Esophagus muscularis mucosa (tissue), 4 donors: ENCODE data around the gene DGKG. TPM values are rescaled to one million over a fixed set of nuclear protein-coding genes. Genes with fewer than 3 reads are reported as not detected.
A peak's percentile ranks its signal among the peaks of the same experiment; 100 is the strongest.

ENCODE experiments used
- DNase-seq: peaks from one replicate; pipeline ENCODE4 v3.0.0-alpha.2; 2017; ENCODE audit errors: extremely low spot score
- H3K27ac ChIP-seq, 4 donors: fragments of 200-600 bp; sonication (generic); replicated peaks in 1 of 4; 1 replicate in 3 of 4; 2 replicates in 1 of 4; pipeline ENCODE4 v1.5.1; 2016 to 2019; ENCODE audit warnings: mild to moderate bottlenecking in 1 of 4
- H3K27me3 ChIP-seq, 4 donors: fragments of 200-600 bp; sonication (generic); one replicate each; pipeline versions ENCODE4 v1.5.1 to v1.6.0; 2016 to 2019
- H3K36me3 ChIP-seq, 4 donors: fragments of 200-600 bp; sonication (generic); one replicate each; pipeline ENCODE4 v1.5.1; 2016 to 2019
- H3K4me1 ChIP-seq, 4 donors: fragments of 200-600 bp; sonication (generic); one replicate each; pipeline ENCODE4 v1.5.1; 2016 to 2019
- H3K4me3 ChIP-seq, 4 donors: fragments of 200-600 bp; sonication (generic); 1 replicate in 2 of 4; 2 replicates in 2 of 4; pipeline ENCODE4 v1.5.1; 2016 to 2019; ENCODE audit warnings: mild to moderate bottlenecking in 4 of 4, moderate library complexity in 1 of 4
- H3K9me3 ChIP-seq, 4 donors: fragments of 200-600 bp; sonication (generic); 1 replicate in 3 of 4; 2 replicates in 1 of 4; pipeline ENCODE4 v1.5.1; 2016 to 2019
- EP300 ChIP-seq: sonication (generic); formaldehyde crosslinking; IDR thresholded peaks from one replicate; pipeline ENCODE4 v1.6.1; 2017; ENCODE audit warnings: antibody characterized with exemption
- POLR2A ChIP-seq: fragments of 450-650 bp; IDR thresholded peaks from one replicate; pipeline ENCODE4 v1.6.1; 2017; ENCODE audit warnings: antibody characterized with exemption, moderate library complexity, mild to moderate bottlenecking, low read depth
- POLR2AphosphoS5 ChIP-seq, 2 donors: sonication (generic); formaldehyde crosslinking; IDR thresholded peaks; one replicate each; pipeline ENCODE4 v1.6.1; 2017; ENCODE audit warnings: antibody characterized with exemption in 2 of 2
- WGBS: methylation state at CpG from one replicate; pipeline ENCODE4 v1.1.5; 2018; 5-methylcytosine and 5-hydroxymethylcytosine counted together
- intact Hi-C: fragments of 100-400 bp; cut with DNase I; formaldehyde crosslinking; loops from one replicate; pipeline ENCODE4 v1.15.1; 2023
- total RNA-seq, 4 donors: library from RNA; depleted of rRNA; stranded (reverse); fragments of >200 nt; gene quantifications; one replicate each; pipeline versions ENCODE4 v1.1.0 to v1.2.1, GENCODE V29; 2016
- TF ChIP-seq, protein P1 (sequence below), 3 experiments: fragments of 200-600 bp in 2 of 3; fragments of 450-650 bp in 1 of 3; sonication (generic) in 2 of 3; IDR thresholded peaks; one replicate each; pipeline ENCODE4 v1.5.1; 2017 to 2019; ENCODE audit warnings: antibody characterized with exemption in 3 of 3, mild to moderate bottlenecking in 2 of 3, moderate library complexity in 1 of 3

The DGKG gene
- total RNA-seq, 4 donors from 2014 or later: 75.0 to 169 (median 104) TPM

DNA sequence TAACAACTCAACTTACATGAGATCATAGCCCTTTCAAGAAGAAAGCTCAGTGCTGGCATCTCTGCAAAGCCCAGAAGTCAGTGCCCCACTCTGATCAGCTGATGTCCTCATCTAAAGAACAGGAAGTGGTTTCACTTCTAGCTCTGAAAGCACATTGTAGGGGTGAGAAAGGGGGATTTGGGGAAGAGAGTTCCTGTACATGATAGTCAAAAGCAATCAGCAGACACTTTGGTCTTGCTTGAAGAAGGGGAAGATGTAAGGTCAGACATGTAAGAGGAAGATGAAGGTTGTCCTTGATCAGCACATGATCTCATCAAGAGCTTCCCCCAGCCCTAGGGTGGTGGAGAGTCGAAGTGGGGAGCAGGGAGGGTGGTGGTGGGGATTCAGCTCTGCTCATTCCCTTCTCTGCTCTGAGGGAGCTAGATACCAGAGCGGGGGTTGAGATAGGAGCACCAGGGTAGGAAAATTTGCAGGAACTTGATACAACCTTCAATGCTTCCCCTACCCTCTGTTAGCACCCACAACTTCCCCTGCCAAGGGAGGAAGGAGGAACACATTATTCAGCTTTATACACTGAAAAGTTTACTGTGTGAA is 176.7 kb downstream of the DGKG start:
- TF ChIP-seq POLR2A: no peak
- TF ChIP-seq, protein P1, sequence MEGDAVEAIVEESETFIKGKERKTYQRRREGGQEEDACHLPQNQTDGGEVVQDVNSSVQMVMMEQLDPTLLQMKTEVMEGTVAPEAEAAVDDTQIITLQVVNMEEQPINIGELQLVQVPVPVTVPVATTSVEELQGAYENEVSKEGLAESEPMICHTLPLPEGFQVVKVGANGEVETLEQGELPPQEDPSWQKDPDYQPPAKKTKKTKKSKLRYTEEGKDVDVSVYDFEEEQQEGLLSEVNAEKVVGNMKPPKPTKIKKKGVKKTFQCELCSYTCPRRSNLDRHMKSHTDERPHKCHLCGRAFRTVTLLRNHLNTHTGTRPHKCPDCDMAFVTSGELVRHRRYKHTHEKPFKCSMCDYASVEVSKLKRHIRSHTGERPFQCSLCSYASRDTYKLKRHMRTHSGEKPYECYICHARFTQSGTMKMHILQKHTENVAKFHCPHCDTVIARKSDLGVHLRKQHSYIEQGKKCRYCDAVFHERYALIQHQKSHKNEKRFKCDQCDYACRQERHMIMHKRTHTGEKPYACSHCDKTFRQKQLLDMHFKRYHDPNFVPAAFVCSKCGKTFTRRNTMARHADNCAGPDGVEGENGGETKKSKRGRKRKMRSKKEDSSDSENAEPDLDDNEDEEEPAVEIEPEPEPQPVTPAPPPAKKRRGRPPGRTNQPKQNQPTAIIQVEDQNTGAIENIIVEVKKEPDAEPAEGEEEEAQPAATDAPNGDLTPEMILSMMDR (IDR thresholded peaks at IDR 0.05): no peak
- TF ChIP-seq EP300: no peak
- no peak for TF ChIP-seq POLR2AphosphoS5 (IDR thresholded peaks at IDR 0.05)
- intact Hi-C loops: no loop called here
- peaks cover 18 to 92% (median 38%) of the 10 kb centered on the region in 4 donors for H3K36me3 ChIP-seq
- WGBS: 64% methylated on average over 2 of the region's 2 CpGs
- no peak for DNase-seq
- no peak overlapping the region for H3K4me3 ChIP-seq
- H3K27me3 ChIP-seq: no peaks in the 10 kb centered on the region
- peak overlapping the region in 3 of 4 donors; percentile 11 to 36 (median 31) for H3K27ac ChIP-seq
- no peaks in the 10 kb centered on the region for H3K9me3 ChIP-seq
- H3K4me1 ChIP-seq: no peaks in the 10 kb centered on the region

DNA sequence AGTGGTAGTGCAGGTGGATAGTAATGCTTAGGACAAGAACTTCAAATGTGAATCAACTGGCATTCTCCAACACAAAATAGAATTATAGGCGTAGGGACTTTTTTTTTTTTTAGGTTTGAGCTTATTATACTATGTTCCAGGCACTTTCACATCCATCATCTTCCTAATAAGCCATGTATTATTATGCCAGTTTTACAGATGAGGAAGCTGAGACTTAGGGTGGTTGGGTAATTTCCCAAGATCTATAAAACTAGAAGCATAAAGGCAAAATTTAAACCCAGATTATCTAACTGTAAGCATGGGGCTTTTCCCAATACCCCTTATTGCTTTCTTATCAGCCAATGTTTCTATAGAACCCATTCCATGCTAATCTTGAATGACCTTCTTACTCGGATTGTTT is 178.0 kb downstream of the DGKG start:
- Histone ChIP-seq H3K4me3 (no peak overlapping the region), H3K9me3 (no peaks in the 10 kb centered on the region), H3K36me3 (peaks cover 21 to 92% (median 44%) of the 10 kb centered on the region in 4 donors), H3K4me1 (no peaks in the 10 kb centered on the region), H3K27me3 (no peaks in the 10 kb centered on the region), H3K27ac (peak overlapping the region in 2 of 4 donors; percentile 31 to 34)
- intact Hi-C loops: no loop called here
- no peak for DNase-seq
- 71% methylated on average over 2 of the region's 2 CpGs for WGBS
- TF ChIP-seq, protein P1 (IDR thresholded peaks at IDR 0.05): no peak
- no peak for TF ChIP-seq POLR2A
- TF ChIP-seq EP300: no peak
- no peak for TF ChIP-seq POLR2AphosphoS5 (IDR thresholded peaks at IDR 0.05)

GRCh38 chr3:186182850-186183249 is 179.2 kb downstream of the DGKG start:
- WGBS: 70% methylated on average over 6 of the region's 6 CpGs
- DNase-seq: no peak
- Histone ChIP-seq H3K4me3 (no peak overlapping the region), H3K4me1 (peaks cover 0 to 3% (median 0%) of the 10 kb centered on the region in 4 donors), H3K36me3 (peaks cover 23 to 94% (median 51%) of the 10 kb centered on the region in 4 donors), H3K27ac (no peak overlapping the region), H3K9me3 (no peaks in the 10 kb centered on the region), H3K27me3 (no peaks in the 10 kb centered on the region)
- TF ChIP-seq EP300: no peak
- TF ChIP-seq, protein P1 (IDR thresholded peaks at IDR 0.05): no peak
- TF ChIP-seq POLR2A: no peak
- no peak for TF ChIP-seq POLR2AphosphoS5 (IDR thresholded peaks at IDR 0.05)
- intact Hi-C loops: no loop called here

DNA sequence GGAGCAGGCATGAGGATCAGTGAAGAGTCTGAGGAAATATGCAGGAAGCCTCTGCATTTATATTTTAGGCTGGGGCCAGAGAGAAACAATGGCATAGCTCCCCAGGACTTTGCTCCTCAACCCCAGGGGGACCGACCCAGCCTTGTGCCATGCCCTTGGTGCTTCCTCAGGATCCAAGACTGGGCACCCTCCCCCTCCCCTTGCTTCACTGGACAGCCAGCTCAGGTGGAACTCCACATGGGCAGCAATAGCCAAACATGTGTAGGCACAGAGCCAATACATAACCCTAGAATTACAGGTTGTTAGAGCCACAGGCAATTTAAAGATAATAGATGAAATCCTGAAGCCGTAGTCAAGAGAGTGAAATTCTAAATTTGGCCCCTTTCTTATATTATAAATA is 180.1 kb downstream of the DGKG start:
- H3K27me3 ChIP-seq: no peaks in the 10 kb centered on the region
- H3K36me3 ChIP-seq: peaks cover 14 to 94% (median 44%) of the 10 kb centered on the region in 4 donors
- no peak for DNase-seq
- peaks cover 0 to 12% (median 4%) of the 10 kb centered on the region in 4 donors for H3K4me1 ChIP-seq
- H3K4me3 ChIP-seq: no peak overlapping the region
- WGBS: 91% methylated on average over 2 of the region's 2 CpGs
- intact Hi-C loops: no loop called here
- no peak for TF ChIP-seq POLR2A
- no peak for TF ChIP-seq EP300
- no peak for TF ChIP-seq POLR2AphosphoS5 (IDR thresholded peaks at IDR 0.05)
- TF ChIP-seq, protein P1 (IDR thresholded peaks at IDR 0.05): no peak
- no peaks in the 10 kb centered on the region for H3K9me3 ChIP-seq
- no peak overlapping the region for H3K27ac ChIP-seq
